K562 (cell line): ENCODE measurements around the gene APC2. TPM values are rescaled to one million over a fixed set of nuclear protein-coding genes. Genes with fewer than 3 reads are reported as not detected.

ENCODE experiments used
- CBFB ChIP-seq: sonication (generic); formaldehyde crosslinking; IDR thresholded peaks from 2 replicates; pipeline ENCODE4 v1.4.0; 2020; ENCODE audit warnings: mild to moderate bottlenecking, missing genetic modification reagents
- CEBPG ChIP-seq, 3 experiments: fragments of 200-800 bp in 1 of 3; sonication (Bioruptor generic) in 1 of 3; sonication (generic) in 1 of 3; formaldehyde crosslinking in 1 of 3; IDR thresholded peaks in 2 of 3; conservative IDR thresholded peaks in 1 of 3; 2 replicates each; pipeline versions ENCODE4 v1.6.1 to v1.8.0; 2016 to 2022; ENCODE audit warnings: missing compliant biosample characterization in 2 of 3, missing genetic modification characterization in 2 of 3, mild to moderate bottlenecking in 1 of 3, missing genetic modification reagents in 1 of 3
- DIDO1 ChIP-seq: fragments of 450-650 bp; IDR thresholded peaks from 2 replicates; pipeline ENCODE4 v1.6.1; 2016; ENCODE audit warnings: low read depth, missing biosample characterization, missing genetic modification characterization
- ELF2 ChIP-seq: fragments of 250-450 bp; sonication (Bioruptor Pico); IDR thresholded peaks from 2 replicates; pipeline ENCODE4 v1.5.0; 2021; ENCODE audit warnings: mild to moderate bottlenecking
- FOXJ3 ChIP-seq: sonication (generic); formaldehyde crosslinking; IDR thresholded peaks from 2 replicates; pipeline ENCODE4 v1.4.0; 2020; ENCODE audit warnings: mild to moderate bottlenecking, missing genetic modification reagents
- HMGXB4 ChIP-seq: sonication (generic); formaldehyde crosslinking; IDR thresholded peaks from 2 replicates; pipeline ENCODE4 v1.8.1; 2023; ENCODE audit warnings: mild to moderate bottlenecking, missing genetic modification reagents
- LARP7 ChIP-seq: fragments of 450-650 bp; IDR thresholded peaks from 2 replicates; pipeline ENCODE4 v1.6.1; 2016
- MTA3 ChIP-seq: fragments of 450-650 bp; formaldehyde crosslinking; IDR thresholded peaks from 2 replicates; pipeline ENCODE4 v1.6.1; 2017; ENCODE audit warnings: mild to moderate bottlenecking, borderline replicate concordance
- RAD21 ChIP-seq, 2 experiments: fragments of 250-450 bp in 1 of 2; fragments of 450-650 bp in 1 of 2; sonication (Bioruptor Pico) in 1 of 2; formaldehyde crosslinking in 1 of 2; IDR thresholded peaks in 1 of 2; conservative IDR thresholded peaks in 1 of 2; 2 replicates each; pipeline versions ENCODE4 v1.4.0 to v1.8.0; 2020 to 2022; ENCODE audit warnings: mild to moderate bottlenecking in 2 of 2, moderate library complexity in 1 of 2
- SAFB ChIP-seq: fragments of 200-400 bp; formaldehyde crosslinking; IDR thresholded peaks from 2 replicates; pipeline ENCODE4 v1.6.1; 2017; ENCODE audit warnings: low read depth, low read length, borderline replicate concordance
- SMAD3 ChIP-seq: fragments of 450-650 bp; formaldehyde crosslinking; conservative IDR thresholded peaks from 2 replicates; pipeline ENCODE4 v1.4.0; 2020; ENCODE audit warnings: mild to moderate bottlenecking
- SREBF1 ChIP-seq: fragments of 150-350 bp; IDR thresholded peaks from 2 replicates; pipeline ENCODE4 v1.6.1; 2014; ENCODE audit warnings: antibody characterized with exemption, low read depth, low read length, borderline replicate concordance
- U2AF1 ChIP-seq: fragments of 200-400 bp; formaldehyde crosslinking; optimal IDR thresholded peaks from 2 replicates; pipeline ENCODE3; 2017; ENCODE audit warnings: mild to moderate bottlenecking, low read depth, low read length, moderate library complexity
- ZBTB5 ChIP-seq: fragments of 450-650 bp; IDR thresholded peaks from 2 replicates; pipeline ENCODE4 v1.6.1; 2017; ENCODE audit warnings: antibody characterized with exemption
- ZNF445 ChIP-seq: fragments of 250-450 bp; sonication (Bioruptor Pico); IDR thresholded peaks from 2 replicates; pipeline ENCODE4 v1.4.0; 2020; ENCODE audit warnings: low read depth, mild to moderate bottlenecking, moderate library complexity
- ZNF449 ChIP-seq: fragments of 250-450 bp; sonication (Bioruptor Pico); IDR thresholded peaks from 2 replicates; pipeline ENCODE4 v1.8.0; 2022; ENCODE audit warnings: moderate library complexity, mild to moderate bottlenecking, inconsistent platforms
- ZNF561 ChIP-seq: fragments of 450-650 bp; formaldehyde crosslinking; conservative IDR thresholded peaks from 2 replicates; pipeline ENCODE4 v1.4.0; 2020; ENCODE audit warnings: mild to moderate bottlenecking, moderate library complexity
- ZSCAN32 ChIP-seq: fragments of 450-650 bp; formaldehyde crosslinking; IDR thresholded peaks from 2 replicates; pipeline ENCODE4 v1.4.0; 2020; ENCODE audit warnings: mild to moderate bottlenecking, moderate library complexity
- polyA plus RNA-seq, 8 experiments: library from polyadenylated mRNA; depleted of rRNA in 4 of 8; stranded (reverse) in 5 of 8; unstranded in 3 of 8; fragments of >200 nt; fragmentation: Nextera tagmentation in 2 of 8; fragmentation: Illumina TruSeq in 1 of 8; extraction: Ambion mirVana in 2 of 8; extraction: Trizol in 1 of 8; gene quantifications; 2 replicates each; pipeline versions ENCODE4 v1.2.1 to v1.2.3, GENCODE V29; 2011 to 2014; ENCODE audit warnings: inconsistent platforms in 1 of 8, missing spikeins in 1 of 8
- total RNA-seq, 7 experiments: library from RNA; depleted of rRNA in 6 of 7; stranded (reverse); fragments of >200 nt in 6 of 7; fragmentation: Illumina TruSeq in 2 of 7; extraction: Trizol in 2 of 7; gene quantifications; 2 replicates each; pipeline versions ENCODE4 v1.2.1 to v1.2.3, GENCODE V29; 2011 to 2021; ENCODE audit warnings: low replicate concordance in 1 of 7

APC2 gene
- total and polyA plus RNA-seq, 9 of the 15 experiments (the other 6 are each of a cell fraction or from before 2014, with no cell fraction given) = 0.01 to 0.40 (median 0.05) TPM; not detected in 3

- TF ChIP-seq CBFB (CRISPR knock-in tag) (no peak), MTA3 (peak; percentile 56; the same call in 1 of the 2 replicates), ZBTB5 (no peak), HMGXB4 (no peak), ZNF449 (CRISPR knock-in tag) (no peak), SAFB (peak; percentile 87), U2AF1 (peak; percentile 90), SMAD3 (CRISPR knock-in tag) (no peak), ZNF561 (no peak), LARP7 (no peak), ZNF445 (CRISPR knock-in tag) (no peak), ZSCAN32 (CRISPR knock-in tag) (no peak), SREBF1 (no peak), CEBPG (CRISPR knock-in tag; IDR thresholded peaks at IDR 0.05) (no peak; the same call in 1 of the 2 replicates), CEBPG (tag; conservative IDR thresholded peaks at IDR 0.05 in 1 of 2, IDR thresholded peaks at IDR 0.05 in 1 of 2) (no peak), FOXJ3 (no peak), DIDO1 (tag) (no peak), RAD21 (CRISPR knock-in tag; conservative IDR thresholded peaks at IDR 0.05 in 1 of 2, IDR thresholded peaks at IDR 0.05 in 1 of 2) (peak; percentile 61), ELF2 (no peak)
Measured at GRCh38 chr19:1445185-1445931, 4.6 kb upstream of the APC2 start (continued).
